K562 (cell line): ENCODE results near the gene HIVEP1. TPM values are rescaled to one million over a fixed set of nuclear protein-coding genes. Genes with fewer than 3 reads are reported as not detected.

Experiments
- ATAC-seq: fragments of 200-7000 bp; cut with Tn5 transposase; 3 replicates; pipeline ENCODE4 v1.9.1; 2020; ENCODE audit warnings: moderate library complexity
- BruUV-seq: library from RNA; stranded (reverse); fragments of 400-500 nt; replicated peaks from 2 replicates; lab custom pipeline; 2021; lab: Mats Ljungman, UMichigan
- CTCF ChIA-PET: fragments of 300-600 bp; formaldehyde crosslinking; extraction: SDS; loops from one replicate; lab custom pipeline; 2021; ENCODE audit warnings: low intra/inter-chr PET ratio; lab: Yijun Ruan, JAX
- POLR2A ChIA-PET: fragments of 300-600, 350-650 bp; sonication (Branson Sonifier 250); formaldehyde crosslinking; extraction: SDS; loops from one replicate; lab custom pipeline; 2021; ENCODE audit warnings: antibody characterized with exemption, inconsistent platforms; lab: Yijun Ruan, JAX
- DNase-seq, 4 experiments: peaks; one replicate each; pipeline versions ENCODE4 v3.0.0 to v3.0.0-alpha.2; 2011 to 2018; ENCODE audit warnings: low spot score in 3 of 4, mixed read lengths in 3 of 4; ENCODE audit errors: extremely low read depth in 1 of 4
- FAIRE-seq: peaks from 2 replicates; lab custom pipeline; 2011; peaks lifted over from hg19 to GRCh38; lab: Jason Lieb, UNC
- H2AFZ ChIP-seq: 2 replicates; pipeline ENCODE4 v1.6.0; 2011; ENCODE audit warnings: low read depth, low read length, control low read depth, inconsistent platforms
- H3K27ac ChIP-seq: fragments of 200-600 bp; 3 replicates; pipeline ENCODE4 v1.8.0; 2011; ENCODE audit warnings: low read depth, mild to moderate bottlenecking, control low read depth, inconsistent platforms, low read length, moderate library complexity, mixed read lengths; ENCODE audit errors: extremely low read depth
- H3K27me3 ChIP-seq, 2 experiments: fragments of 300-600 bp in 1 of 2; 2 replicates in 1 of 2; 3 replicates in 1 of 2; pipeline versions ENCODE4 v1.6.0 to v1.8.0; 2011; ENCODE audit warnings: inconsistent platforms in 2 of 2, low read length in 2 of 2, mild to moderate bottlenecking in 1 of 2, mixed read lengths in 1 of 2, moderate library complexity in 1 of 2; ENCODE audit not compliant: control insufficient read depth in 2 of 2, insufficient read depth in 2 of 2
- H3K36me3 ChIP-seq: fragments of 300-600 bp; 3 replicates; pipeline ENCODE4 v1.8.0; 2011; ENCODE audit warnings: mild to moderate bottlenecking, low read length, inconsistent platforms; ENCODE audit not compliant: control insufficient read depth, insufficient read depth
- H3K4me1 ChIP-seq, 2 experiments: fragments of 200-600 bp in 1 of 2; replicated peaks in 1 of 2; 2 replicates in 1 of 2; 3 replicates in 1 of 2; pipeline versions ENCODE4 v1.5.1 to v1.8.0; 2011; ENCODE audit warnings: inconsistent platforms in 2 of 2, low read length in 2 of 2, mild to moderate bottlenecking in 1 of 2, mixed read lengths in 1 of 2, moderate library complexity in 1 of 2; ENCODE audit not compliant: control insufficient read depth in 2 of 2, insufficient read depth in 2 of 2
- H3K4me2 ChIP-seq: 2 replicates; pipeline ENCODE4 v1.6.1; 2011; ENCODE audit warnings: low read length, control low read depth, inconsistent platforms, mixed read lengths; ENCODE audit not compliant: insufficient read depth
- H3K4me3 ChIP-seq: fragments of 200-600 bp; sonication (generic), shearing (Covaris generic); 2 replicates; pipeline ENCODE4 v1.5.1; 2016; ENCODE audit warnings: control low read depth, inconsistent platforms
- H3K79me2 ChIP-seq: fragments of 200-600 bp; 3 replicates; pipeline ENCODE4 v1.8.0; 2011; ENCODE audit warnings: low read length, inconsistent platforms; ENCODE audit not compliant: control insufficient read depth, insufficient read depth
- H3K9ac ChIP-seq, 2 experiments: 2 replicates each; pipeline versions ENCODE4 v1.6.0 to v1.6.1; 2011; ENCODE audit warnings: low read depth in 2 of 2, low read length in 2 of 2, control low read depth in 1 of 2, inconsistent platforms in 1 of 2, mild to moderate bottlenecking in 1 of 2, mixed read lengths in 1 of 2; ENCODE audit not compliant: insufficient read depth in 1 of 2
- H3K9me1 ChIP-seq: one replicate; pipeline ENCODE4 v1.6.0; 2011; ENCODE audit warnings: inconsistent platforms, mild to moderate bottlenecking, low read length, moderate library complexity; ENCODE audit not compliant: control insufficient read depth, insufficient read depth
- H3K9me3 ChIP-seq: replicated peaks from 2 replicates; pipeline ENCODE4 v1.5.1; 2011; ENCODE audit warnings: low read depth, low read length, inconsistent platforms; ENCODE audit not compliant: control insufficient read depth, insufficient read depth
- H4K20me1 ChIP-seq: replicated peaks from 2 replicates; pipeline ENCODE4 v1.6.1; 2011; ENCODE audit warnings: low read length, inconsistent platforms, mixed read lengths; ENCODE audit not compliant: control insufficient read depth, insufficient read depth
- ATF7 ChIP-seq: fragments of 450-650 bp; IDR thresholded peaks from 2 replicates; pipeline ENCODE4 v1.7.1; 2014; ENCODE audit warnings: mild to moderate bottlenecking, moderate library complexity
- CBX2 ChIP-seq: fragments of 200-600 bp; sonication (generic); IDR thresholded peaks from one replicate; pipeline ENCODE4 v1.6.1; 2012; ENCODE audit warnings: mild to moderate bottlenecking, low read length, inconsistent platforms; ENCODE audit not compliant: insufficient read depth, poor library complexity, severe bottlenecking
- JUNB ChIP-seq: fragments of 450-650 bp; formaldehyde crosslinking; conservative IDR thresholded peaks from 2 replicates; pipeline ENCODE4 v1.4.0; 2020; ENCODE audit warnings: mild to moderate bottlenecking
- MAZ ChIP-seq, 2 experiments: fragments of 450-650 bp in 1 of 2; sonication (generic) in 1 of 2; formaldehyde crosslinking; IDR thresholded peaks in 1 of 2; conservative IDR thresholded peaks in 1 of 2; 2 replicates each; pipeline versions ENCODE4 v1.4.0 to v1.5.0; 2020; ENCODE audit warnings: mild to moderate bottlenecking in 1 of 2, missing genetic modification reagents in 1 of 2
- SIN3B ChIP-seq: fragments of 450-650 bp; IDR thresholded peaks from 2 replicates; pipeline ENCODE4 v1.6.1; 2017; ENCODE audit warnings: low read depth, mild to moderate bottlenecking, moderate library complexity
- THRAP3 ChIP-seq: fragments of 450-650 bp; IDR thresholded peaks from 2 replicates; pipeline ENCODE4 v1.6.1; 2016; ENCODE audit warnings: mild to moderate bottlenecking, inconsistent platforms, borderline replicate concordance
- ZNF184 ChIP-seq: sonication (generic); formaldehyde crosslinking; IDR thresholded peaks from 2 replicates; pipeline ENCODE4 v1.5.0; 2020; ENCODE audit warnings: missing genetic modification reagents
- ZNF449 ChIP-seq: fragments of 250-450 bp; sonication (Bioruptor Pico); IDR thresholded peaks from 2 replicates; pipeline ENCODE4 v1.8.0; 2022; ENCODE audit warnings: moderate library complexity, mild to moderate bottlenecking, inconsistent platforms
- ZNF76 ChIP-seq: fragments of 250-450 bp; sonication (Bioruptor Pico); IDR thresholded peaks from 2 replicates; pipeline ENCODE4 v1.4.0; 2020; ENCODE audit warnings: mild to moderate bottlenecking, moderate library complexity, borderline replicate concordance
- WGBS: fragments of 100-300 bp; shearing (Covaris generic); methylation state at CpG from one replicate; pipeline ENCODE4 v1.1.6; 2016; ENCODE audit warnings: low coverage, mixed read lengths; ENCODE audit not compliant: insufficient coverage; ENCODE audit errors: missing lambda C conversion rate; 5-methylcytosine and 5-hydroxymethylcytosine counted together
- in situ Hi-C: fragments of 300-500 bp; cut with MboI; formaldehyde crosslinking; loops from 4 replicates; pipeline ENCODE4 v1.15.0; 2018; ENCODE audit warnings: inconsistent platforms, mixed read lengths
- intact Hi-C: fragments of 100-400 bp; cut with micrococcal nuclease; formaldehyde crosslinking; loops from 2 replicates; pipeline ENCODE4 v1.14.2; 2022
- polyA plus RNA-seq, 8 experiments: library from polyadenylated mRNA; depleted of rRNA in 4 of 8; stranded (reverse) in 5 of 8; unstranded in 3 of 8; fragments of >200 nt; fragmentation: Nextera tagmentation in 2 of 8; fragmentation: Illumina TruSeq in 1 of 8; extraction: Ambion mirVana in 2 of 8; extraction: Trizol in 1 of 8; gene quantifications; 2 replicates each; pipeline versions ENCODE4 v1.2.1 to v1.2.3, GENCODE V29; 2011 to 2014; ENCODE audit warnings: inconsistent platforms in 1 of 8, missing spikeins in 1 of 8
- total RNA-seq, 7 experiments: library from RNA; depleted of rRNA in 6 of 7; stranded (reverse); fragments of >200 nt in 6 of 7; fragmentation: Illumina TruSeq in 2 of 7; extraction: Trizol in 2 of 7; gene quantifications; 2 replicates each; pipeline versions ENCODE4 v1.2.1 to v1.2.3, GENCODE V29; 2011 to 2021; ENCODE audit warnings: low replicate concordance in 1 of 7
- TF ChIP-seq, protein P1 (sequence below), 2 experiments: fragments of 250-450 bp in 1 of 2; fragments of 450-650 bp in 1 of 2; sonication (Bioruptor Pico) in 1 of 2; IDR thresholded peaks; 2 replicates each; pipeline versions ENCODE4 v1.6.1 to v1.8.0; 2016 to 2021; ENCODE audit warnings: mild to moderate bottlenecking in 2 of 2, moderate library complexity in 2 of 2, missing compliant biosample characterization in 1 of 2, missing genetic modification characterization in 1 of 2
- TF ChIP-seq, protein P2 (sequence below): sonication (generic); formaldehyde crosslinking; IDR thresholded peaks from 2 replicates; pipeline ENCODE4 v1.8.0; 2022; ENCODE audit warnings: missing genetic modification reagents, mild to moderate bottlenecking, moderate library complexity, borderline replicate concordance

HIVEP1 gene
- total and polyA plus RNA-seq, 9 of the 15 experiments (the other 6 are each of a cell fraction or from before 2014, with no cell fraction given) = 6.0 to 33.3 (median 21.7) TPM

GRCh38 chr6:12062605-12063004, 50.5 kb downstream of the HIVEP1 start:
- Histone ChIP-seq H3K9me1 (no peaks in the 10 kb centered on the region), H3K4me2 (no peak overlapping the region), H2AFZ (no peak overlapping the region), H3K27me3 (no peaks in the 10 kb centered on the region), H3K9ac (no peak overlapping the region), H3K79me2 (peaks cover 93% of the 10 kb centered on the region), H3K9me3 (no peaks in the 10 kb centered on the region), H3K4me3 (no peak overlapping the region), H4K20me1 (peaks cover 31% of the 10 kb centered on the region), H3K27ac (no peak overlapping the region), H3K4me1 (peaks cover 4 to 27% of the 10 kb centered on the region in 2 experiments; a peak in 4 of 5 replicates), H3K36me3 (no peaks in the 10 kb centered on the region; the same call in 2 of the 3 replicates)
- no TSS peak for BruUV-seq
- DNase-seq = no peak
- FAIRE-seq = no peak
- intact Hi-C loops (no loop called here), in situ Hi-C loops (no loop called here)
- POLR2A ChIA-PET = interaction anchor here (1.2 kb wide), 1 partner anchor 243 kb away, joined by 3 read pairs; no protein-coding TSS in a partner anchor
- ATAC-seq = no peak
- WGBS = 80% methylated on average over 5 of the region's 5 CpGs
- CTCF ChIA-PET = no interaction called here
- TF ChIP-seq THRAP3 (no peak), MAZ (CRISPR knock-in tag; conservative IDR thresholded peaks at IDR 0.05 in 1 of 2, IDR thresholded peaks at IDR 0.05 in 1 of 2) (no peak), JUNB (CRISPR knock-in tag) (no peak), CBX2 (no peak), ZNF76 (CRISPR knock-in tag) (no peak), ZNF449 (CRISPR knock-in tag) (no peak), SIN3B (no peak), ATF7 (no peak), ZNF184 (CRISPR knock-in tag) (no peak)
- TF ChIP-seq, protein P1, sequence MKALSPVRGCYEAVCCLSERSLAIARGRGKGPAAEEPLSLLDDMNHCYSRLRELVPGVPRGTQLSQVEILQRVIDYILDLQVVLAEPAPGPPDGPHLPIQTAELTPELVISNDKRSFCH (CRISPR knock-in tag; IDR thresholded peaks at IDR 0.05) = no peak
- TF ChIP-seq, protein P1 (tag; IDR thresholded peaks at IDR 0.05) = no peak
- TF ChIP-seq, protein P2, sequence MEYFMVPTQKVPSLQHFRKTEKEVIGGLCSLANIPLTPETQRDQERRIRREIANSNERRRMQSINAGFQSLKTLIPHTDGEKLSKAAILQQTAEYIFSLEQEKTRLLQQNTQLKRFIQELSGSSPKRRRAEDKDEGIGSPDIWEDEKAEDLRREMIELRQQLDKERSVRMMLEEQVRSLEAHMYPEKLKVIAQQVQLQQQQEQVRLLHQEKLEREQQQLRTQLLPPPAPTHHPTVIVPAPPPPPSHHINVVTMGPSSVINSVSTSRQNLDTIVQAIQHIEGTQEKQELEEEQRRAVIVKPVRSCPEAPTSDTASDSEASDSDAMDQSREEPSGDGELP (CRISPR knock-in tag) = no peak
